Common myeloid progenitor, CD34-positive (primary cell): ENCODE measurements around the gene RNF169.
A peak's percentile ranks its signal among the peaks of the same experiment; 100 is the strongest.

Experiments
- CTCF ChIA-PET: fragments of 350-600 bp; sonication (Branson Sonifier 250); formaldehyde crosslinking; loops from one replicate; lab custom pipeline; 2021; ENCODE audit warnings: antibody characterized with exemption; lab: Charles Lee
- POLR2A ChIA-PET: fragments of 350-600 bp; sonication (Branson Sonifier 250); formaldehyde crosslinking; loops from one replicate; lab custom pipeline; 2021; ENCODE audit warnings: antibody characterized with exemption; lab: Charles Lee
- DNase-seq, 3 donors: peaks; one replicate each; pipeline versions ENCODE4 v3.0.0 to v3.0.0-alpha.2; 2013
- H3K27ac ChIP-seq, 2 experiments: 1 replicate in 1 of 2; 2 replicates in 1 of 2; pipeline ENCODE4 v1.7.0; 2013; ENCODE audit warnings: inconsistent platforms in 2 of 2, low read length in 2 of 2, mild to moderate bottlenecking in 2 of 2, low read depth in 1 of 2, moderate library complexity in 1 of 2; ENCODE audit not compliant: severe bottlenecking in 2 of 2, insufficient read depth in 1 of 2, poor library complexity in 1 of 2
- H3K27me3 ChIP-seq, 5 experiments: replicated peaks in 2 of 5; 1 replicate in 3 of 5; 2 replicates in 2 of 5; pipeline versions ENCODE4 v1.6.1 to v1.7.0; 2013; ENCODE audit warnings: low read length in 4 of 5, mild to moderate bottlenecking in 2 of 5, moderate library complexity in 2 of 5, inconsistent platforms in 1 of 5; ENCODE audit not compliant: insufficient read depth in 5 of 5, control insufficient read depth in 4 of 5
- H3K36me3 ChIP-seq, 4 experiments: 1 replicate in 2 of 4; 2 replicates in 2 of 4; pipeline versions ENCODE4 v1.6.1 to v1.7.0; 2013; ENCODE audit warnings: low read length in 3 of 4, control low read depth in 1 of 4, mild to moderate bottlenecking in 1 of 4; ENCODE audit not compliant: control insufficient read depth in 4 of 4, insufficient read depth in 4 of 4
- H3K4me1 ChIP-seq, 4 experiments: 1 replicate in 3 of 4; 2 replicates in 1 of 4; pipeline versions ENCODE4 v1.6.1 to v1.7.1; 2013; ENCODE audit warnings: low read length in 3 of 4, mild to moderate bottlenecking in 3 of 4, control low read depth in 1 of 4, inconsistent platforms in 1 of 4, moderate library complexity in 1 of 4; ENCODE audit not compliant: control insufficient read depth in 4 of 4, insufficient read depth in 4 of 4; ENCODE audit errors: control extremely low read depth in 1 of 4
- H3K4me3 ChIP-seq, 7 experiments: 1 replicate in 4 of 7; 2 replicates in 3 of 7; pipeline versions ENCODE4 v1.5.1 to v1.7.0; 2013; ENCODE audit warnings: mild to moderate bottlenecking in 7 of 7, low read length in 6 of 7, moderate library complexity in 6 of 7, inconsistent platforms in 2 of 7, low read depth in 2 of 7, control low read depth in 1 of 7; ENCODE audit not compliant: insufficient read depth in 4 of 7, control insufficient read depth in 1 of 7; ENCODE audit errors: extremely low read depth in 1 of 7
- H3K9me3 ChIP-seq, 5 experiments: 1 replicate in 4 of 5; 2 replicates in 1 of 5; pipeline versions ENCODE4 v1.6.1 to v1.7.1; 2013; ENCODE audit warnings: low read length in 4 of 5, mild to moderate bottlenecking in 2 of 5, inconsistent platforms in 1 of 5, low read depth in 1 of 5, moderate library complexity in 1 of 5; ENCODE audit not compliant: control insufficient read depth in 4 of 5, insufficient read depth in 2 of 5; ENCODE audit errors: control extremely low read depth in 1 of 5
- WGBS: methylation state at CpG from one replicate; pipeline ENCODE4 v1.1.5; 2013; ENCODE audit not compliant: insufficient coverage; 5-methylcytosine and 5-hydroxymethylcytosine counted together

The RNF169 gene

GRCh38 chr11:74726547-74727182 lies 22.0 kb upstream of the RNF169 start:
- POLR2A ChIA-PET: interaction anchor here (1.3 kb wide), 1 partner anchor 26 kb away, joined by 4 read pairs; no protein-coding TSS in a partner anchor
- Histone ChIP-seq H3K4me3 (no peak overlapping the region), H3K36me3 (no peaks in the 10 kb centered on the region), H3K4me1 (peaks cover 0 to 6% (median 4%) of the 10 kb centered on the region in 4 experiments), H3K27me3 (peaks cover 0 to 38% (median 31%) of the 10 kb centered on the region in 5 experiments), H3K27ac (no peak overlapping the region), H3K9me3 (no peaks in the 10 kb centered on the region)
- DNase-seq: peak; percentile 46 to 74 (median 69)
- WGBS: 4% methylated on average over 9 of the region's 13 CpGs
- CTCF ChIA-PET: interaction anchor here (0.8 to 6.1 kb wide), 12 partner anchors 8 to 88 kb away, joined by 3 to 47 read pairs (median 5); no protein-coding TSS in a partner anchor

GRCh38 chr11:74729397-74729796 lies 19.3 kb upstream of the RNF169 start:
- DNase-seq: no peak
- H3K9me3 ChIP-seq: no peaks in the 10 kb centered on the region
- peaks cover 2 to 64% (median 44%) of the 10 kb centered on the region in 5 experiments for H3K27me3 ChIP-seq
- ChIA-PET CTCF (interaction anchor here (1.8 to 6.1 kb wide), 3 partner anchors 9 to 27 kb away, joined by 4 to 47 read pairs (median 10); no protein-coding TSS in a partner anchor), POLR2A (no interaction called here)
- no peak overlapping the region for H3K27ac ChIP-seq
- H3K4me3 ChIP-seq: no peak overlapping the region
- peaks cover 0 to 7% (median 5%) of the 10 kb centered on the region in 4 experiments for H3K4me1 ChIP-seq
- 100% methylated on average over 3 of the region's 4 CpGs for WGBS
- H3K36me3 ChIP-seq: no peaks in the 10 kb centered on the region

DNA sequence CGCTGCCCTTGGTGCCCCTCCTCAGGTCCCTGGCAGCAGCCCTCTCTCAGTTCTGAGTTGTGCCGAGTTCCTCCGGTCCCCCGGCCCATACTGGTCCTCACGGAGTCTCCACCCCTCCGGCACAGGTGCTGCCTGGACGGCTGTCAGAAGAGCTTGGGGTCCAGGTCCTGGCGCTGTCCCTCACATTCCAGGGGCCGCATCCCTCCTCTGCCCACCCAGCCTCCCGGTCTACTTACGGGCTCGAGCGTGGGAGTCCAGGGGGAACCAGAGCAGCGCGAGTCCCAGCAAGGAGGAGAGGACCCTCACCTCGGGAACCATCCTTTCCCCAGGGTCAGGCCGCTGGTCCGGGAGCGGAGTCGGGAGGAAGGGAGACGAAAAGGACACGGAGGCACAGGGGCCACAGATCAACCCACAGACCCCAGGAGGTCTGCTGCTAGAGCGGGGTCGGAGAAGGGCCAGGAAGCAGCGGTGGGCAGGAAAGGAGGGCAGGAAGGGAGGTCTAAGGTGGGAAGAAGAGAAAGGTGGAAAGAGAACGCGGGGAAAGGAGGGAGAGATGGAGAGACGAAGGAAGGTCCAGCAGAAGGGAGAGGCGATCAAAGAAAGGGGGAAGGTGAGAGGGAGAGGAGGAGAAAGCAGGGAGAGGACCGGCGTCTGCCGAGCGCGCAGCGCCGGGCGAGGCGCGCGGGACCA lies 17.9 kb upstream of the RNF169 start:
- H3K36me3 ChIP-seq: no peaks in the 10 kb centered on the region
- peak overlapping the region in 1 of 7 experiments; percentile 9 for H3K4me3 ChIP-seq
- no peak for DNase-seq
- 4% methylated on average over 36 of the region's 40 CpGs for WGBS
- ChIA-PET CTCF (interaction anchor here (2.3 kb wide), 1 partner anchor 29 kb away, joined by 10 read pairs; no protein-coding TSS in a partner anchor), POLR2A (no interaction called here)
- H3K9me3 ChIP-seq: no peaks in the 10 kb centered on the region
- peaks cover 0 to 7% (median 5%) of the 10 kb centered on the region in 4 experiments for H3K4me1 ChIP-seq
- peaks cover 2 to 75% (median 40%) of the 10 kb centered on the region in 5 experiments for H3K27me3 ChIP-seq
- no peak overlapping the region for H3K27ac ChIP-seq

GRCh38 chr11:74731301-74732094 lies 17.2 kb upstream of the RNF169 start, which contains the start of gene CHRDL2:
Gene CHRDL2, minus strand, starts transcription at chr11:74731426. Its CDS starts 538 bp downstream, at chr11:74730888.
- no peaks in the 10 kb centered on the region for H3K36me3 ChIP-seq
- peaks cover 0 to 7% (median 5%) of the 10 kb centered on the region in 4 experiments for H3K4me1 ChIP-seq
- CTCF ChIA-PET: interaction anchor here (0.8 to 1.1 kb wide), 2 partner anchors 19 to 31 kb away, joined by 3 read pairs; no protein-coding TSS in a partner anchor
- no peak within 1 kb of the TSS for H3K27ac ChIP-seq
- no peaks in the 10 kb centered on the region for H3K9me3 ChIP-seq
- POLR2A ChIA-PET: no interaction called here
- peak in 2 of 3 donors; percentile 43 to 46 for DNase-seq
- H3K4me3 ChIP-seq: peak within 1 kb of the TSS in 4 of 7 experiments; percentile 34 to 52 (median 43)
- 11% methylated on average over 42 of the region's 69 CpGs for WGBS
- H3K27me3 ChIP-seq: peaks cover 2 to 74% (median 36%) of the 10 kb centered on the region in 5 experiments

DNA sequence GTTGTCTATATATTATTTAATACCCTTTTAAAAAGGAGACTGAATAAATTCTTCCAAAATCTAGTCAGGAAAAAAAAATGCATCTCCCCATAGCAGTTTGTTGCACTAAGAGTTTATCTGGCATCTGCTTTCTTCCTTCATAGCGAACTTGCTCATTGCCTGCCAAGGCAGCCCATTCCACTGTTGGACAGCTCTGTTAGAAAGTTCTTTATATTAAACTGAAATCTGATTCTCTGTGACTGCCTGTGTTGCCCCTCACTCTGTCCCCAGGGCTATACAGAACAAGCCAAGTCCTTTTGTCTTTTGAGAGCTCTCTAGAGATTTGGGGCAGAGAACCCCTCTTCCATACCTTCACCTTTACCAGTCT lies 14.1 kb upstream of the RNF169 start:
- WGBS: no CpG with 5 or more reads among the region's 1 CpG
- ChIA-PET POLR2A (interaction anchor here (0.5 kb wide), 1 partner anchor 33 kb away, joined by 3 read pairs; no protein-coding TSS in a partner anchor), CTCF (interaction anchor here (1.0 to 2.2 kb wide), 3 partner anchors 9 to 32 kb away, joined by 5 to 7 read pairs (median 6); partner anchors contain the start of gene RNF169)
- no peak overlapping the region for H3K4me3 ChIP-seq
- no peaks in the 10 kb centered on the region for H3K9me3 ChIP-seq
- peaks cover 2 to 57% (median 26%) of the 10 kb centered on the region in 5 experiments for H3K27me3 ChIP-seq
- H3K27ac ChIP-seq: no peak overlapping the region
- H3K36me3 ChIP-seq: no peaks in the 10 kb centered on the region
- DNase-seq: no peak
- H3K4me1 ChIP-seq: peaks cover 0 to 7% (median 5%) of the 10 kb centered on the region in 4 experiments

DNA sequence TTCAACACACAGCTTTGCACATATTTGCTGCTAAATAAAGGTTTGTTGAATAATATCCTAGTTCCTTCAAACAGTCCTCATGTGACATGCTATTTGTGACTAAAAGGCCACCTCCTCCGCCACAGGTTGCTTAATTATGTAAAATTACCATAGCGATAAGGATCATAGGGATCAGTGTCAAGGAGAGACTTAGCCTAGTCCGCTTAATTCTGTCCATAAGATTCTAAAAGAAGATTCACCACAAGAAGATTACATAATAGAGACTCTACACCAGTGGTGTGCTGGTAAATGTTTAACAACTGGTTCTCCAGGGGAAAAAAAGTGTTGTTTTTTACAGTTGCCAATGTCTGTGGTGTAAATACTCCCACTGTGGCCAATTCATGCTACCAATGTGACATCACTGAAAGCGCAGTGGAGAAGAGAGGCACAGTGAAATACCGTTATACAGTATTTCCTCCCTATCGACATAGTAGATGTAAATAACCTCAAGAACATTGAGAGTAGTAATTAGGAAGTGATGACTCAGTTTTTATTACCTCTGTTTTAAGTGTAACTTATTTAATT lies 13.2 kb upstream of the RNF169 start:
- Histone ChIP-seq H3K36me3 (no peaks in the 10 kb centered on the region), H3K9me3 (no peaks in the 10 kb centered on the region), H3K4me1 (peaks cover 0 to 7% (median 5%) of the 10 kb centered on the region in 4 experiments), H3K4me3 (no peak overlapping the region), H3K27me3 (peaks cover 2 to 48% (median 17%) of the 10 kb centered on the region in 5 experiments), H3K27ac (no peak overlapping the region)
- DNase-seq: peak in 2 of 3 donors; percentile 29 to 36
- 80% methylated on average over 1 of the region's 6 CpGs for WGBS
- CTCF ChIA-PET: interaction anchor here (1.0 to 2.2 kb wide), 2 partner anchors 10 to 12 kb away, joined by 5 to 6 read pairs; partner anchors contain the start of gene RNF169
- POLR2A ChIA-PET: no interaction called here
